HepG2 (cell line): ENCODE results near the gene BICDL1. TPM values are rescaled to one million over a fixed set of nuclear protein-coding genes. Genes with fewer than 3 reads are reported as not detected.

Experiments used
- CEBPZ ChIP-seq: IDR thresholded peaks from 2 replicates; pipeline ENCODE4 v1.6.1; 2012; ENCODE audit warnings: low read length, improper control_type of control experiment
- ELF3 ChIP-seq: IDR thresholded peaks from 2 replicates; pipeline ENCODE4 v1.6.1; 2016; ENCODE audit warnings: missing genetic modification reagents, missing compliant biosample characterization
- FOXA1 ChIP-seq, 2 experiments: fragments of 450-650 bp in 1 of 2; sonication (generic) in 1 of 2; formaldehyde crosslinking in 1 of 2; IDR thresholded peaks; 2 replicates each; pipeline versions ENCODE4 v1.4.0 to v1.6.1; 2016 to 2020; ENCODE audit warnings: missing genetic modification reagents in 1 of 2
- MIXL1 ChIP-seq: IDR thresholded peaks from 2 replicates; pipeline ENCODE4 v1.6.1; 2016
- PAXIP1 ChIP-seq: sonication (generic); formaldehyde crosslinking; conservative IDR thresholded peaks from 2 replicates; pipeline ENCODE4 v1.4.0; 2020; ENCODE audit warnings: mild to moderate bottlenecking, missing genetic modification reagents, moderate library complexity
- TCF7 ChIP-seq: sonication (generic); IDR thresholded peaks from 2 replicates; pipeline ENCODE4 v1.6.1; 2016; ENCODE audit warnings: antibody characterized with exemption, low read depth
- ZBTB2 ChIP-seq: sonication (generic); formaldehyde crosslinking; IDR thresholded peaks from 2 replicates; pipeline ENCODE4 v1.8.0; 2022; ENCODE audit warnings: low read depth, missing genetic modification reagents
- ZGPAT ChIP-seq: IDR thresholded peaks from 2 replicates; pipeline ENCODE4 v1.6.1; 2016; ENCODE audit warnings: mild to moderate bottlenecking
- ZNF317 ChIP-seq: sonication (generic); formaldehyde crosslinking; IDR thresholded peaks from 2 replicates; pipeline ENCODE4 v1.5.0; 2020; ENCODE audit warnings: mild to moderate bottlenecking, missing genetic modification reagents
- ZNF44 ChIP-seq: sonication (generic); formaldehyde crosslinking; IDR thresholded peaks from 2 replicates; pipeline ENCODE4 v1.5.1; 2020; ENCODE audit warnings: mild to moderate bottlenecking, missing genetic modification reagents
- ZNF781 ChIP-seq: sonication (generic); formaldehyde crosslinking; IDR thresholded peaks from 2 replicates; pipeline ENCODE4 v1.5.1; 2020; ENCODE audit warnings: borderline replicate concordance, mild to moderate bottlenecking, missing genetic modification reagents; ENCODE audit errors: not compliant biosample characterization
- polyA plus RNA-seq, 8 experiments: library from polyadenylated mRNA; depleted of rRNA in 3 of 8; stranded (reverse) in 7 of 8; unstranded in 1 of 8; fragments of >200 nt; fragmentation: Illumina TruSeq in 4 of 8; extraction: Trizol in 4 of 8; gene quantifications; 2 replicates each; pipeline versions ENCODE4 v1.2.1 to v1.2.3, GENCODE V29; 2011 to 2016; ENCODE audit warnings: low read depth in 4 of 8, missing spikeins in 1 of 8, mixed read lengths in 1 of 8; ENCODE audit not compliant: insufficient read depth in 1 of 8
- total RNA-seq, 5 experiments: library from RNA; depleted of rRNA; stranded (reverse); fragments of >200 nt; fragmentation: Illumina TruSeq; extraction: Trizol; gene quantifications; 2 replicates each; pipeline ENCODE4 v1.2.3, GENCODE V29; 2016; ENCODE audit warnings: low read depth in 1 of 5

BICDL1 gene
- total and polyA plus RNA-seq, 2 of the 13 experiments (the other 11 are each of a cell fraction or from before 2014, with no cell fraction given), result 3.6 to 9.7 TPM

- peak; percentile 51; the same call in 1 of the 2 replicates for TF ChIP-seq ZGPAT (CRISPR knock-in tag)
- 0 out of 2 replicates have a peak, but pooled peaks have one; percentile 30 for TF ChIP-seq ZNF317
- TF ChIP-seq FOXA1 (IDR thresholded peaks at IDR 0.05), result no peak
- TF ChIP-seq FOXA1 (CRISPR knock-in tag; IDR thresholded peaks at IDR 0.05), result peak; percentile 17; the same call in 1 of the 2 replicates
- TF ChIP-seq PAXIP1 (CRISPR knock-in tag), result peak; percentile 72
- no peak for TF ChIP-seq ZNF44 (CRISPR knock-in tag)
- no peak for TF ChIP-seq ZBTB2
- 0 out of 2 replicates have a peak, but pooled peaks have one; percentile 68 for TF ChIP-seq MIXL1
- TF ChIP-seq TCF7, result peak; percentile 72
- TF ChIP-seq CEBPZ, result no peak
- TF ChIP-seq ZNF781 (CRISPR knock-in tag), result no peak
- TF ChIP-seq ELF3, result peak; percentile 51; the same call in 1 of the 2 replicates
These were observed 24.8 kb downstream of the BICDL1 start (continued) for GRCh38 chr12:120013659-120014380.
